Measurements from ENCODE around the gene GNB3. TPM values are rescaled to one million over a fixed set of nuclear protein-coding genes. Genes with fewer than 3 reads are reported as not detected.

The GNB3 gene
- total RNA-seq, 2 experiments from 2014 or later, result 0.66 to 0.76 TPM

- Mint-ChIP-seq H3K36me3 (ENCODE audit: low read depth) (no peaks in the 10 kb centered on the region), H3K4me3 (peak overlapping the region; percentile 77), H3K27me3 (peaks cover 26% of the 10 kb centered on the region), H3K9me3 (ENCODE audit: low read depth) (no peaks in the 10 kb centered on the region), H3K27ac (no peak overlapping the region), H3K4me1 (peaks cover 24% of the 10 kb centered on the region)
- ChIA-PET CTCF (interaction anchor here (0.6 to 6.3 kb wide), 8 partner anchors 22 to 219 kb away, joined by 3 to 54 read pairs (median 3); partner anchors contain the start of genes CDCA3 and MLF2), POLR2A (interaction anchor here (0.6 to 1.1 kb wide), 2 partner anchors 49 to 106 kb away, joined by 3 to 4 read pairs; partner anchors contain the start of gene COPS7A)
- DNase-seq (peak; percentile 33), ATAC-seq (no peak)
- intact Hi-C loops (cut with DNase I, micrococcal nuclease), result loop anchor here in 1 of 2 experiments (5.0 kb wide), 2 partner anchors 37 to 222 kb away; partner anchors contain the start of gene CHD4
These were observed 11.0 kb upstream of the GNB3 start for GRCh38 chr12:6829536-6830220.

GRCh38 chr12:6830286-6830890 is 10.3 kb upstream of the GNB3 start:
- ATAC-seq (no peak), DNase-seq (no peak)
- Mint-ChIP-seq H3K27ac (no peak overlapping the region), H3K4me3 (no peak overlapping the region), H3K4me1 (peaks cover 23% of the 10 kb centered on the region), H3K36me3 (ENCODE audit: low read depth) (no peaks in the 10 kb centered on the region), H3K9me3 (ENCODE audit: low read depth) (no peaks in the 10 kb centered on the region), H3K27me3 (peaks cover 19% of the 10 kb centered on the region)
- CTCF ChIA-PET, result interaction anchor here (0.5 to 6.0 kb wide), 10 partner anchors 7 to 219 kb away, joined by 3 to 55 read pairs (median 3); partner anchors contain the start of genes CDCA3 and GPR162
- POLR2A ChIA-PET, result interaction anchor here (0.6 to 1.1 kb wide), 2 partner anchors 10 to 50 kb away, joined by 3 to 4 read pairs; no protein-coding TSS in a partner anchor
- intact Hi-C loops (cut with DNase I, micrococcal nuclease), result no loop called here

- DNase-seq, result no peak
- ChIA-PET CTCF (interaction anchor here (0.5 to 6.0 kb wide), 9 partner anchors 8 to 166 kb away, joined by 3 to 55 read pairs (median 3); partner anchors contain the start of genes CDCA3 and GPR162), POLR2A (interaction anchor here (0.6 kb wide), 2 partner anchors 11 to 161 kb away, joined by 3 read pairs; no protein-coding TSS in a partner anchor)
- H3K27ac Mint-ChIP-seq, result no peak overlapping the region
- no peaks in the 10 kb centered on the region for H3K36me3 Mint-ChIP-seq (ENCODE audit: low read depth)
- peaks cover 17% of the 10 kb centered on the region for H3K27me3 Mint-ChIP-seq
- intact Hi-C loops (cut with DNase I, micrococcal nuclease), result no loop called here
- H3K4me1 Mint-ChIP-seq, result peaks cover 21% of the 10 kb centered on the region
- no peak overlapping the region for H3K4me3 Mint-ChIP-seq
- ATAC-seq, result no peak
- no peaks in the 10 kb centered on the region for H3K9me3 Mint-ChIP-seq (ENCODE audit: low read depth)
These were observed 9.7 kb upstream of the GNB3 start for GRCh38 chr12:6830999-6831398.

DNA sequence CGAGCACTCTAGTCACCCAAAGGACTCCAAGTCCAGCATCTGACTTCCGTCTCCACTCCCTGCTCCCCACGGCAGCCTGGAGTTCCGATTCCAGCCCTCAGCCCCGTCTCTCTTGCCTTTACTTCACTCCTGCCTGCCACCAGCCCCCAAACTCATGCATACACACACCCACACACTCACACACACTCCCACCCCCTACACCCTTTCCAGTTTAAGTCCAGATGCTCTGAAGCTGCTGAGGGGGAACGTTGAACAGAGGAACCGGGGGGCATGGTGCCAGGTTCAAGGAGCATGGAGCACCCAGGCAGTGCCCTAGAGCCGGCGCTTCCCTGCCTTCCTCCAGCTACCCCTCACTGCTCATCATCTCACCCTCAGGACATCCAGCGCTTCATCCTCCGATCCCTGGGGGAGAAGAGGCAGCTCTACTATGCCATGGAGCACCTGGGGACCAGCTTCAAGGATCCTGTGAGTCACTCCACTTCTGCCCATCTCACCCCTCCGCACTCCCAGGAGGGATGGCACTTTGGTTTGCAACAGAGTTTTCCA is 9.2 kb upstream of the GNB3 start:
- peaks cover 21% of the 10 kb centered on the region for H3K4me1 Mint-ChIP-seq
- POLR2A ChIA-PET, result interaction anchor here (0.6 kb wide), 1 partner anchor 161 kb away, joined by 3 read pairs; no protein-coding TSS in a partner anchor
- H3K27me3 Mint-ChIP-seq, result peaks cover 14% of the 10 kb centered on the region

GRCh38 chr12:6832125-6832524 is 8.6 kb upstream of the GNB3 start:
- intact Hi-C loops (cut with DNase I, micrococcal nuclease), result no loop called here
- H3K9me3 Mint-ChIP-seq (ENCODE audit: low read depth), result no peaks in the 10 kb centered on the region
- H3K4me3 Mint-ChIP-seq, result no peak overlapping the region
- ChIA-PET CTCF (interaction anchor here (0.9 to 6.0 kb wide), 7 partner anchors 9 to 209 kb away, joined by 3 to 55 read pairs (median 5); partner anchors contain the start of genes GPR162, MLF2 and ZNF384), POLR2A (no interaction called here)
- H3K27me3 Mint-ChIP-seq, result peaks cover 14% of the 10 kb centered on the region
- peaks cover 21% of the 10 kb centered on the region for H3K4me1 Mint-ChIP-seq
- DNase-seq, result no peak
- H3K27ac Mint-ChIP-seq, result no peak overlapping the region
- no peaks in the 10 kb centered on the region for H3K36me3 Mint-ChIP-seq (ENCODE audit: low read depth)
- ATAC-seq, result no peak

More for the DNA sequence above, 9.2 kb upstream of the GNB3 start:
- intact Hi-C loops (cut with DNase I, micrococcal nuclease), result no loop called here
- ATAC-seq, result no peak
- DNase-seq, result no peak
- CTCF ChIA-PET, result interaction anchor here (0.9 to 6.0 kb wide), 6 partner anchors 8 to 65 kb away, joined by 3 to 55 read pairs (median 4); partner anchors contain the start of gene GPR162
- Mint-ChIP-seq H3K27ac (no peak overlapping the region), H3K36me3 (ENCODE audit: low read depth) (no peaks in the 10 kb centered on the region), H3K4me3 (no peak overlapping the region), H3K9me3 (ENCODE audit: low read depth) (no peaks in the 10 kb centered on the region)

DNA sequence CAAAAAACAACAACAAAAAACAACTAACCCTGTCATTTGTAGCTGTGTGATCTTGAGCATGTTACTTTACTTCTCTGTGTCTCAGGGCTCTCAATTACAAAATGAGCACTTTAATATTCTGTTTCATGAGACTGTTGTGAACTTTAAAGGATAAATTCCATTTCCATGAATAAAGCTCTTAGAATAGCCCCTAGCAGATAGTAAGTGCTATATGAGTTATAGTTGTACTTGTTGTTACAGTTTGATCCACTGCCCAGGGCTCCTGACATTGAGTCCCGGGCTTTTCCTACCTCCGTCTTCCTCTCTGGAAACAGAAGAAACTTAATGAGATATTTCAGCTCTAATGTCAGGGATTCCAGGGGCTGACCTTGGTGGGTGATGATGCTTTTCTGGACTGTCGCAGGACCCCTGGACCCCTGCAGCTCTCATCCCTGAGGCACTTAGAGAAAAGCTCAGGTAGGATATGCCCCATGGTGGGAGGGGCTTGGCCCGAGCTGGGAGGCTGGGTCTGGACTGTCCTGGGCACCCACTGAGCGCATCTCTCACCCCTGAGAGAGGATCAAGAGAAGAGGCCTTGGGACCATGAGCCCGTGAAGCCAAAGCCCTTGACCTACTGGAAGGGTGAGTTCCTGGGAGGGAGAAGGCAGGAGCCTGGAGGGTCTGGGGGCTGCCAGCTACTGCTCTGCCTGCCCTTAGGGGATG is 7.4 kb upstream of the GNB3 start:
- H3K27ac Mint-ChIP-seq, result no peak overlapping the region
- DNase-seq (no peak), ATAC-seq (no peak)
- peaks cover 7% of the 10 kb centered on the region for H3K27me3 Mint-ChIP-seq
- intact Hi-C loops (cut with DNase I, micrococcal nuclease), result no loop called here
- no peaks in the 10 kb centered on the region for H3K36me3 Mint-ChIP-seq (ENCODE audit: low read depth)
- no peaks in the 10 kb centered on the region for H3K9me3 Mint-ChIP-seq (ENCODE audit: low read depth)
- no peak overlapping the region for H3K4me3 Mint-ChIP-seq
- H3K4me1 Mint-ChIP-seq, result peaks cover 13% of the 10 kb centered on the region
- ChIA-PET CTCF (interaction anchor here (0.5 to 6.0 kb wide), 15 partner anchors 9 to 234 kb away, joined by 3 to 55 read pairs (median 3); partner anchors contain the start of genes CDCA3, GPR162, MLF2 and SPSB2), POLR2A (interaction anchor here (0.6 to 0.8 kb wide), 2 partner anchors 11 to 24 kb away, joined by 3 read pairs; no protein-coding TSS in a partner anchor)

DNA sequence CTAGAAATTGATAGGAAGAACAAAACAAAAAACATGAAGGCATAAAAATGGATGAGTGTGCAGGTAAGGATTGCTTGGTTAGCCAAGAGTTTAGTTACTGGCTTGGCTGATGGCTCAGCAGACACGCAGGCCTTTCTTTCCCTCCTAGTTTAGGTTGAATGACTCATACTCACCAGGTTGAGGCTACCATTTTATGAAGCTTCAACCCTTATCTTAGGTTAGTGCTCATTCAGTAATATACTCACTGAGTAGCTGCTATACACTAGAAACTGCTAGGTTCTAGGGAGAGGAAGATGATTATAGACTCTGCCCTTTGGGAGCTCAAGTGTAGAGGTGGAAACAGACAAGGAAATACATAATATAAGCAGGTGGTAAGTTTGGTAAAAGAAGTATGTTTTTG is 6.5 kb upstream of the GNB3 start:
- ATAC-seq (no peak), DNase-seq (no peak)
- Mint-ChIP-seq H3K36me3 (ENCODE audit: low read depth) (no peaks in the 10 kb centered on the region), H3K9me3 (ENCODE audit: low read depth) (no peaks in the 10 kb centered on the region), H3K4me3 (no peak overlapping the region), H3K27ac (no peak overlapping the region), H3K4me1 (peaks cover 7% of the 10 kb centered on the region), H3K27me3 (peaks cover 3% of the 10 kb centered on the region)
- ChIA-PET POLR2A (interaction anchor here (0.6 kb wide), 1 partner anchor 25 kb away, joined by 3 read pairs; no protein-coding TSS in a partner anchor), CTCF (interaction anchor here (0.6 to 6.0 kb wide), 21 partner anchors 8 to 213 kb away, joined by 3 to 55 read pairs (median 3); partner anchors contain the start of genes CDCA3, COPS7A, GPR162 and MLF2)
- intact Hi-C loops (cut with DNase I, micrococcal nuclease), result no loop called here

DNA sequence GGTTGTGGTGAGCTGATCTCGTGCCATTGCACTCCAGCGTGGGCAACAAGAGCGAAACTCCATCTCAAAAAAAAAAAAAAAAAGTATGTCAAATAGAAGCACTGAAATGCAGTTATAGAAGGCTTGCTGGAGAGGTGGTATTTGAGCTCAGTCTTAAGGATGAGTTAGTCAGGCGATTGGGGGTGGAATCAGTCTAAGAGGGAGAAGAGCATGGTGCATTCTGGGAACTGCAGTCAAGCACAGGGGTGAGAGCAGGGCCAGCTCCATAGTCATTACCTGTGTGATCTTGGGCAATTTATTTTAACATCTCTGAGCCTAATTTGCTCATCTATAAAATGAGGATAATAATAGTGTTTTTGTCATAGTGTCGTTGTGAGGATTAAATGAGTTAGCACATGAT is 5.9 kb upstream of the GNB3 start:
- ATAC-seq (no peak), DNase-seq (no peak)
- H3K4me1 Mint-ChIP-seq, result peaks cover 3% of the 10 kb centered on the region
- H3K27ac Mint-ChIP-seq, result no peak overlapping the region
- H3K27me3 Mint-ChIP-seq, result peaks cover 3% of the 10 kb centered on the region
- ChIA-PET CTCF (interaction anchor here (0.6 to 6.0 kb wide), 15 partner anchors 7 to 213 kb away, joined by 3 to 55 read pairs (median 3); partner anchors contain the start of genes CDCA3, COPS7A, GPR162 and MLF2), POLR2A (no interaction called here)
- no peaks in the 10 kb centered on the region for H3K36me3 Mint-ChIP-seq (ENCODE audit: low read depth)
- intact Hi-C loops (cut with DNase I, micrococcal nuclease), result loop anchor here in 1 of 2 experiments (1.0 kb wide), 1 partner anchor 218 kb away; no protein-coding TSS in a partner anchor
- H3K9me3 Mint-ChIP-seq (ENCODE audit: low read depth), result no peaks in the 10 kb centered on the region
- no peak overlapping the region for H3K4me3 Mint-ChIP-seq

GRCh38 chr12:6836851-6837250 is 3.9 kb upstream of the GNB3 start:
- DNase-seq (no peak), ATAC-seq (no peak)
- ChIA-PET CTCF (interaction anchor here (0.7 to 5.1 kb wide), 9 partner anchors 8 to 192 kb away, joined by 3 to 34 read pairs (median 4); partner anchors contain the start of genes CDCA3, MLF2 and USP5), POLR2A (no interaction called here)
- H3K4me3 Mint-ChIP-seq, result no peak overlapping the region
- H3K9me3 Mint-ChIP-seq (ENCODE audit: low read depth), result no peaks in the 10 kb centered on the region
- intact Hi-C loops (cut with DNase I, micrococcal nuclease), result no loop called here
- peaks cover 3% of the 10 kb centered on the region for H3K4me1 Mint-ChIP-seq
- H3K36me3 Mint-ChIP-seq (ENCODE audit: low read depth), result no peaks in the 10 kb centered on the region
- H3K27me3 Mint-ChIP-seq, result no peaks in the 10 kb centered on the region
- H3K27ac Mint-ChIP-seq, result no peak overlapping the region

GRCh38 chr12:6837370-6838060 is 3.2 kb upstream of the GNB3 start:
- H3K27ac Mint-ChIP-seq, result no peak overlapping the region
- no peaks in the 10 kb centered on the region for H3K27me3 Mint-ChIP-seq
- intact Hi-C loops (cut with DNase I, micrococcal nuclease), result no loop called here
- no peaks in the 10 kb centered on the region for H3K36me3 Mint-ChIP-seq (ENCODE audit: low read depth)
- no peak overlapping the region for H3K4me3 Mint-ChIP-seq
- ATAC-seq (no peak), DNase-seq (no peak)
- H3K9me3 Mint-ChIP-seq (ENCODE audit: low read depth), result no peaks in the 10 kb centered on the region
- CTCF ChIA-PET, result interaction anchor here (0.7 to 4.2 kb wide), 3 partner anchors 13 to 17 kb away, joined by 4 to 27 read pairs (median 4); partner anchors contain the start of genes CDCA3 and USP5
- POLR2A ChIA-PET, result no interaction called here
- H3K4me1 Mint-ChIP-seq, result peaks cover 3% of the 10 kb centered on the region
